Sigmoid colon (tissue), 4 donors: ENCODE measurements around the gene CD34.

Source experiments
- EP300 ChIP-seq, 4 donors: sonication (generic); formaldehyde crosslinking; IDR thresholded peaks; one replicate each; pipeline ENCODE4 v1.6.1; 2017; ENCODE audit warnings: antibody characterized with exemption in 4 of 4
- POLR2A ChIP-seq, 2 donors: fragments of 450-650 bp; IDR thresholded peaks; one replicate each; pipeline ENCODE4 v1.6.1; 2016; ENCODE audit warnings: antibody characterized with exemption in 2 of 2, mild to moderate bottlenecking in 2 of 2, moderate library complexity in 2 of 2
- POLR2AphosphoS5 ChIP-seq, 4 donors: sonication (generic); formaldehyde crosslinking; IDR thresholded peaks; one replicate each; pipeline ENCODE4 v1.6.1; 2017; ENCODE audit warnings: antibody characterized with exemption in 4 of 4
- TF ChIP-seq, protein P1 (sequence below), 4 experiments: fragments of 450-650 bp in 3 of 4; fragments of 200-600 bp in 1 of 4; IDR thresholded peaks; one replicate each; pipeline ENCODE4 v1.5.1; 2016 to 2019; ENCODE audit warnings: antibody characterized with exemption in 4 of 4, mild to moderate bottlenecking in 3 of 4, moderate library complexity in 2 of 4

DNA sequence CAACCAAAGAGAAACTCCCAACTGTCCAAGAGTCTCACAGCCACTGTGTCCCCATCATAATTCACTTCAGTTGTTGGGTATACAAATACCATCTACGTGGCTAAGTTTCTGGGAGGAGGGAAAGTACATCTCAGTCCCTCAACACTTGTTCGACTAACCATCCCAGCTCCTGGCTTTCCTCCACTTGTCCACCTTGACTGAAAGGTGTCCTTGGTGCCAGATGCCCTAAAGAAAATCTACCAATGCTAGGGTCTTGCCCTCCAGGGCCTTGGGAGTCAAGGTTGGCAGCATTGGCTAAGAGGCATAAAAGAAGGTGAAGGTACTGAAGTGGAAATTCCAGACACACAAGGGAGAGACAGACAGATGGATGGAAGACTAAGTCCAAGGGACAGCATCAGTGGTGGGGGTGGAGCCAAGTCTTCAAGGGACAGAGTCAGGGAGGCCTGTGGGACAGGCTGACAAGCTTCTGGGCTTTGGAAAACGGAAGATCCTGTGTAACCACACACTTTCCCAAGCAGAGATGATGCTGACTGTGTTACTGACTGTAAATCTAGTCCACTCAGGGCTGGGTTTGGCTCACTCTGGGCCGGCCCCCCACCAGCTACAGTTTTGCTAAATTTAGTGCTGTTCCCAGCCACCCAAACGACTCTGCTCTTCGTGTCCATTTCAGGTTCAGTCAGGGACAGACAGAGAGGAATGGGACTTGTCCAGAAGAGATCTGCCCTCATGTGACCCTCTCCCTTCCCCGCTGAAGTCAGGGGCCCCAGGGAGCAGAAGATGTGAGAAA is 60.1 kb downstream of the CD34 start:
- TF ChIP-seq, protein P1, sequence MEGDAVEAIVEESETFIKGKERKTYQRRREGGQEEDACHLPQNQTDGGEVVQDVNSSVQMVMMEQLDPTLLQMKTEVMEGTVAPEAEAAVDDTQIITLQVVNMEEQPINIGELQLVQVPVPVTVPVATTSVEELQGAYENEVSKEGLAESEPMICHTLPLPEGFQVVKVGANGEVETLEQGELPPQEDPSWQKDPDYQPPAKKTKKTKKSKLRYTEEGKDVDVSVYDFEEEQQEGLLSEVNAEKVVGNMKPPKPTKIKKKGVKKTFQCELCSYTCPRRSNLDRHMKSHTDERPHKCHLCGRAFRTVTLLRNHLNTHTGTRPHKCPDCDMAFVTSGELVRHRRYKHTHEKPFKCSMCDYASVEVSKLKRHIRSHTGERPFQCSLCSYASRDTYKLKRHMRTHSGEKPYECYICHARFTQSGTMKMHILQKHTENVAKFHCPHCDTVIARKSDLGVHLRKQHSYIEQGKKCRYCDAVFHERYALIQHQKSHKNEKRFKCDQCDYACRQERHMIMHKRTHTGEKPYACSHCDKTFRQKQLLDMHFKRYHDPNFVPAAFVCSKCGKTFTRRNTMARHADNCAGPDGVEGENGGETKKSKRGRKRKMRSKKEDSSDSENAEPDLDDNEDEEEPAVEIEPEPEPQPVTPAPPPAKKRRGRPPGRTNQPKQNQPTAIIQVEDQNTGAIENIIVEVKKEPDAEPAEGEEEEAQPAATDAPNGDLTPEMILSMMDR (IDR thresholded peaks at IDR 0.05), result no peak
- no peak for TF ChIP-seq POLR2A (IDR thresholded peaks at IDR 0.05)
- TF ChIP-seq POLR2AphosphoS5 (IDR thresholded peaks at IDR 0.05), result no peak
- TF ChIP-seq EP300 (IDR thresholded peaks at IDR 0.05), result no peak
